Measurements from ENCODE around the gene ZHX3.

DNA sequence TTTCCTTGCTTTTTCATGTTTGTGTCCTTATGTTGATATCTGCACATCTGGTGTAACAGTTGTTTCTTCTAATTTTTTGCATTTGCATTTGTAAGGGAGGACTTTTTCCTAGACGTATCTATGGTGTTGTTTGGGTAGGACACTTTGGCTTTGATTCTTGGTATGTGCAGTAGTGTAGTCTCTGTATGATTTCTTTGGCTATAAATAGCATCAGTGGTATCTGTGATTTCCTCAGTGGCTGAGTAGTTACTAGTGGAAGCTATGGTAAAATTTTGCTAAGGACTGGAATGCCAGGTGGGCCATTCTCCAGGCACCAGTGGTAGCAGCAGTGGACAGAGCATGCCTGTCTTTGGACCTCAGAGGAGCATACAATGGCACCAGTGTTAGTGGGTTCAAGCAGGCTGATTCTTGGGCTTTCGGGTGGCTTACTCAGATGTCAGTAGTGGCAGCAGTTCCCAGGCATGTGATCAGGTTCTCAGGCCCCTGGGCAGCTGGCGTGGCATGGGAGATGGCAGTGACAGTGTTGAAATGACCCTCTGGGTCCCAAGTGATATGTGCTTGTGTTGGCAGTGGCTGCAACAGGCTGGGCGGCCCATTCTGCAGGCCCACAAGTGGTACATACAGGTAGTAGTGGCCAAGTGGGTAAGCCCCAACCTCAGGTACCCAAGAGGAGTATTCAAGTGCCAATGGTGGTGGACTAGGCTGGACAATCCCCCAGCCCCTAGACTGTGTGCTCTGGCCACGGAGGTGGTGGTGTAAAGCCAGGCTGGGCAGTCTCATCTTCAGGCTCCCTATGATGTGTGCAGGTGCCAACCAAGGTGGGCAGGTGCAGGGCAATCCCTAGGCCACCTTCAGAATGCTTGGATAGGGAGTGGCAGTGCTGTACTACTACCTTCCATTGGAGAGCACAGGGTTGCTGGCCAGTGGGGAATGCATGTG is 125.7 kb downstream of the ZHX3 start:
- TF ChIP-seq, protein P1, sequence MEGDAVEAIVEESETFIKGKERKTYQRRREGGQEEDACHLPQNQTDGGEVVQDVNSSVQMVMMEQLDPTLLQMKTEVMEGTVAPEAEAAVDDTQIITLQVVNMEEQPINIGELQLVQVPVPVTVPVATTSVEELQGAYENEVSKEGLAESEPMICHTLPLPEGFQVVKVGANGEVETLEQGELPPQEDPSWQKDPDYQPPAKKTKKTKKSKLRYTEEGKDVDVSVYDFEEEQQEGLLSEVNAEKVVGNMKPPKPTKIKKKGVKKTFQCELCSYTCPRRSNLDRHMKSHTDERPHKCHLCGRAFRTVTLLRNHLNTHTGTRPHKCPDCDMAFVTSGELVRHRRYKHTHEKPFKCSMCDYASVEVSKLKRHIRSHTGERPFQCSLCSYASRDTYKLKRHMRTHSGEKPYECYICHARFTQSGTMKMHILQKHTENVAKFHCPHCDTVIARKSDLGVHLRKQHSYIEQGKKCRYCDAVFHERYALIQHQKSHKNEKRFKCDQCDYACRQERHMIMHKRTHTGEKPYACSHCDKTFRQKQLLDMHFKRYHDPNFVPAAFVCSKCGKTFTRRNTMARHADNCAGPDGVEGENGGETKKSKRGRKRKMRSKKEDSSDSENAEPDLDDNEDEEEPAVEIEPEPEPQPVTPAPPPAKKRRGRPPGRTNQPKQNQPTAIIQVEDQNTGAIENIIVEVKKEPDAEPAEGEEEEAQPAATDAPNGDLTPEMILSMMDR (IDR thresholded peaks at IDR 0.05) = no peak
- TF ChIP-seq POLR2A (IDR thresholded peaks at IDR 0.05) (no peak), EP300 (IDR thresholded peaks at IDR 0.05) (no peak)
